SK-N-SH treated with all-trans-retinoic acid at 6 μM for 48 hours (cell line): Measurements from ENCODE around the gene PLA2G6.

Experiments used
- ATAC-seq: fragments of 200-7000 bp; cut with Tn5 transposase; 3 replicates; pipeline ENCODE4 v1.9.1; 2020; ENCODE audit warnings: mild to moderate bottlenecking, moderate library complexity
- BACH2 ChIP-seq: fragments of 250-450 bp; sonication (Bioruptor Pico); IDR thresholded peaks from 2 replicates; pipeline ENCODE4 v1.9.0; 2021; ENCODE audit warnings: mild to moderate bottlenecking, borderline replicate concordance
- CSDC2 ChIP-seq: fragments of 250-450 bp; sonication (Bioruptor Pico); IDR thresholded peaks from 2 replicates; pipeline ENCODE4 v1.5.0; 2020; ENCODE audit warnings: mild to moderate bottlenecking, moderate library complexity
- CSRNP3 ChIP-seq: fragments of 250-450 bp; sonication (Bioruptor Pico); IDR thresholded peaks from 2 replicates; pipeline ENCODE4 v1.5.1; 2021; ENCODE audit warnings: mild to moderate bottlenecking, moderate library complexity
- ESRRG ChIP-seq: fragments of 250-450 bp; sonication (Bioruptor Pico); IDR thresholded peaks from 2 replicates; pipeline ENCODE4 v1.6.1; 2021; ENCODE audit warnings: mild to moderate bottlenecking
- GLIS3 ChIP-seq: fragments of 250-450 bp; sonication (Bioruptor Pico); IDR thresholded peaks from 2 replicates; pipeline ENCODE4 v1.5.0; 2020; ENCODE audit warnings: mild to moderate bottlenecking, moderate library complexity
- ISL1 ChIP-seq: fragments of 250-450 bp; sonication (Bioruptor Pico); IDR thresholded peaks from 2 replicates; pipeline ENCODE4 v2.1.2; 2022; ENCODE audit warnings: mild to moderate bottlenecking, moderate library complexity
- OSR1 ChIP-seq: fragments of 250-450 bp; sonication (Bioruptor Pico); IDR thresholded peaks from 2 replicates; pipeline ENCODE4 v1.8.0; 2022; ENCODE audit warnings: moderate library complexity, mild to moderate bottlenecking, inconsistent platforms
- PATZ1 ChIP-seq: fragments of 250-450 bp; sonication (Bioruptor Pico); IDR thresholded peaks from 2 replicates; pipeline ENCODE4 v1.8.0; 2020; ENCODE audit warnings: mild to moderate bottlenecking, moderate library complexity, borderline replicate concordance
- POU6F1 ChIP-seq: fragments of 250-450 bp; sonication (Bioruptor Pico); IDR thresholded peaks from 2 replicates; pipeline ENCODE4 v1.8.0; 2021; ENCODE audit warnings: low read depth, mild to moderate bottlenecking, moderate library complexity, borderline replicate concordance
- PPARA ChIP-seq: fragments of 250-450 bp; sonication (Bioruptor Pico); IDR thresholded peaks from 2 replicates; pipeline ENCODE4 v1.5.0; 2020; ENCODE audit warnings: mild to moderate bottlenecking, borderline replicate concordance
- RARB ChIP-seq: fragments of 250-450 bp; sonication (Bioruptor Pico); IDR thresholded peaks from 2 replicates; pipeline ENCODE4 v1.8.0; 2021; ENCODE audit warnings: mild to moderate bottlenecking, moderate library complexity
- SNAI2 ChIP-seq: fragments of 250-450 bp; sonication (Bioruptor Pico); IDR thresholded peaks from 2 replicates; pipeline ENCODE4 v1.5.0; 2020; ENCODE audit warnings: mild to moderate bottlenecking, moderate library complexity
- TOX ChIP-seq: fragments of 250-450 bp; sonication (Bioruptor Pico); IDR thresholded peaks from 2 replicates; pipeline ENCODE4 v1.8.0; 2021; ENCODE audit warnings: mild to moderate bottlenecking, moderate library complexity, borderline replicate concordance
- ZC3H10 ChIP-seq: fragments of 250-450 bp; sonication (Bioruptor Pico); IDR thresholded peaks from 2 replicates; pipeline ENCODE4 v1.5.1; 2021; ENCODE audit warnings: mild to moderate bottlenecking, moderate library complexity
- ZFP3 ChIP-seq: fragments of 250-450 bp; sonication (Bioruptor Pico); IDR thresholded peaks from 2 replicates; pipeline ENCODE4 v1.5.0; 2020; ENCODE audit warnings: mild to moderate bottlenecking, moderate library complexity
- ZFP30 ChIP-seq: fragments of 450-650 bp; formaldehyde crosslinking; IDR thresholded peaks from 2 replicates; pipeline ENCODE4 v1.5.0; 2022; ENCODE audit warnings: mild to moderate bottlenecking, moderate library complexity
- TF ChIP-seq, protein P1 (sequence below): fragments of 250-450 bp; sonication (Bioruptor Pico); IDR thresholded peaks from 2 replicates; pipeline ENCODE4 v1.5.1; 2020; ENCODE audit warnings: low read depth, mild to moderate bottlenecking, moderate library complexity
- TF ChIP-seq, protein P2 (sequence below): fragments of 250-450 bp; sonication (Bioruptor Pico); IDR thresholded peaks from 2 replicates; pipeline ENCODE4 v1.5.0; 2020; ENCODE audit warnings: mild to moderate bottlenecking, moderate library complexity

PLA2G6 gene

DNA sequence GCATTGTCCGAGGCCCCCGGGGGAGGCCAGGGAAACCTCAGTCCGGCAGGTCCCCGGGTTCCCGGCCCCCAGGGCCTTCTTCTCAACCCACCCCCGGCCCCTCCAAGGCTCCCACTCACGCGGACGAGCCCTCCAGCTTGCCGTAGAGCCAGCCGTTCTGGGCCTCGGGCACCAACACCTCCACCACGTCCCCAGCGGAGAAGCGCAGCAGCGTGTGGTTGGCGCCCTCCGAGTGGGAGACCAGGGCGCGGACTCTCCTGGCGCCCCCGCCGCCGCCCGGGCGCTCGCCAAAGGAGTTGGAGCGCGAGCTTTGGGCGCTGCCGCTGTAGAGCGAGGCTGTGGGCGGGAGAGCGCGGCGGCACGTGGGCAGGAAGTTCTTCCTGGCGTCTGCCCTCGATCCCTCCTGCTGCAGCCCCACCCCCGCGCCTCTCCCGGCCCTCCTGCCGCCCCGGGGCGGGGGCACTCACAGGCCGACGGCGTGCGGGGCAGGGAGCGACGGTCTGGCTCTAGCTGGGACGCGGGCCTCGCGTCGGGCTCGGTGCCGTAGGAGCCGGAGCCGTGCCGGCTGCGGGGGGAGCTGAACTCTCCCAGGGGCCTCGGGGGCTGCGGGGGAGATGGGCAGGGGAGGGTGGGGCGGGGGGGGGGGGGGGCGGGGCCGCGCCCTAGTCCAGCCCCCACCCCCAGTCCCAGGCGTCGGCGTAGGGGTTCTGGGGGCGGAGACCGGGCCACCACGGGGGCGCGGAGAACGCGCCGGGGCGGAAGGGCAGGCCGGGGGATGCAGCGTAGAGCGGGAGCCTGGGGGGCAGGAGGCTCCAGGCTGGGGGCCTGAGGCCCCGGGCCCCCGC is 92.8 kb downstream of the PLA2G6 start (continued):
- TF ChIP-seq, protein P1, sequence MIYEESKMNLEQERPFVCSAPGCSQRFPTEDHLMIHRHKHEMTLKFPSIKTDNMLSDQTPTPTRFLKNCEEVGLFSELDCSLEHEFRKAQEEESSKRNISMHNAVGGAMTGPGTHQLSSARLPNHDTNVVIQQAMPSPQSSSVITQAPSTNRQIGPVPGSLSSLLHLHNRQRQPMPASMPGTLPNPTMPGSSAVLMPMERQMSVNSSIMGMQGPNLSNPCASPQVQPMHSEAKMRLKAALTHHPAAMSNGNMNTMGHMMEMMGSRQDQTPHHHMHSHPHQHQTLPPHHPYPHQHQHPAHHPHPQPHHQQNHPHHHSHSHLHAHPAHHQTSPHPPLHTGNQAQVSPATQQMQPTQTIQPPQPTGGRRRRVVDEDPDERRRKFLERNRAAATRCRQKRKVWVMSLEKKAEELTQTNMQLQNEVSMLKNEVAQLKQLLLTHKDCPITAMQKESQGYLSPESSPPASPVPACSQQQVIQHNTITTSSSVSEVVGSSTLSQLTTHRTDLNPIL (CRISPR knock-in tag) = no peak
- TF ChIP-seq RARB (CRISPR knock-in tag) (no peak), ZFP3 (CRISPR knock-in tag) (no peak), CSRNP3 (CRISPR knock-in tag) (no peak), TOX (no peak), ESRRG (CRISPR knock-in tag) (no peak)

- no peak for TF ChIP-seq CSRNP3 (CRISPR knock-in tag)
- no peak for TF ChIP-seq PATZ1 (CRISPR knock-in tag)
- TF ChIP-seq ZFP30 (CRISPR knock-in tag) = no peak
- TF ChIP-seq, protein P1 (CRISPR knock-in tag) = no peak
- TF ChIP-seq ZFP3 (CRISPR knock-in tag) = no peak
- no peak; the same call in 2 of the 3 replicates for ATAC-seq
Observed at GRCh38 chr22:38087855-38088254, 93.8 kb downstream of the PLA2G6 start.

DNA sequence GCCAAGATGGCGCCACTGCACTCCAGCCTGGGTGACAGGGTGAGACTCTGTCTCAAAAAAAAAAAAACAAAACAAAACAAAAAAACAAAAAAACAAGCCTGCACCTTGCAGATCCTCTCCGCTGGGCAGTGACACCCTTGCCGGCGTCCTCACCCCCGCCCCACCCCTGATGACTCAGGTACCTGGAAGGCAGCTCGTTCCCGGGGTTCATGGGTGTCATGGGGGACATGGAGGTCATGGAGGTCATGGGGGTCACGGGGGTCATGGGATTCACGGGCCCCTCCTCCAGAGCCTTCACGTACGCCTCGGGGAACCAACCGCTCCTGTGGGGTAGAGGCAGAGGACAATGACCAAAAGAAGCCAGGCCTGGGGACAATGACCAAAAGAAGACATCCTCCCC is 94.7 kb downstream of the PLA2G6 start:
- no peak for ATAC-seq
- TF ChIP-seq ESRRG (CRISPR knock-in tag) = no peak

- ATAC-seq = no peak
- TF ChIP-seq BACH2 (CRISPR knock-in tag) = no peak
- TF ChIP-seq ESRRG (CRISPR knock-in tag) = no peak
- no peak for TF ChIP-seq RARB (CRISPR knock-in tag)
- TF ChIP-seq ZFP3 (CRISPR knock-in tag) = no peak
- TF ChIP-seq CSDC2 (CRISPR knock-in tag) = no peak
- no peak for TF ChIP-seq OSR1 (CRISPR knock-in tag)
- no peak for TF ChIP-seq ZC3H10 (CRISPR knock-in tag)
- TF ChIP-seq, protein P2, sequence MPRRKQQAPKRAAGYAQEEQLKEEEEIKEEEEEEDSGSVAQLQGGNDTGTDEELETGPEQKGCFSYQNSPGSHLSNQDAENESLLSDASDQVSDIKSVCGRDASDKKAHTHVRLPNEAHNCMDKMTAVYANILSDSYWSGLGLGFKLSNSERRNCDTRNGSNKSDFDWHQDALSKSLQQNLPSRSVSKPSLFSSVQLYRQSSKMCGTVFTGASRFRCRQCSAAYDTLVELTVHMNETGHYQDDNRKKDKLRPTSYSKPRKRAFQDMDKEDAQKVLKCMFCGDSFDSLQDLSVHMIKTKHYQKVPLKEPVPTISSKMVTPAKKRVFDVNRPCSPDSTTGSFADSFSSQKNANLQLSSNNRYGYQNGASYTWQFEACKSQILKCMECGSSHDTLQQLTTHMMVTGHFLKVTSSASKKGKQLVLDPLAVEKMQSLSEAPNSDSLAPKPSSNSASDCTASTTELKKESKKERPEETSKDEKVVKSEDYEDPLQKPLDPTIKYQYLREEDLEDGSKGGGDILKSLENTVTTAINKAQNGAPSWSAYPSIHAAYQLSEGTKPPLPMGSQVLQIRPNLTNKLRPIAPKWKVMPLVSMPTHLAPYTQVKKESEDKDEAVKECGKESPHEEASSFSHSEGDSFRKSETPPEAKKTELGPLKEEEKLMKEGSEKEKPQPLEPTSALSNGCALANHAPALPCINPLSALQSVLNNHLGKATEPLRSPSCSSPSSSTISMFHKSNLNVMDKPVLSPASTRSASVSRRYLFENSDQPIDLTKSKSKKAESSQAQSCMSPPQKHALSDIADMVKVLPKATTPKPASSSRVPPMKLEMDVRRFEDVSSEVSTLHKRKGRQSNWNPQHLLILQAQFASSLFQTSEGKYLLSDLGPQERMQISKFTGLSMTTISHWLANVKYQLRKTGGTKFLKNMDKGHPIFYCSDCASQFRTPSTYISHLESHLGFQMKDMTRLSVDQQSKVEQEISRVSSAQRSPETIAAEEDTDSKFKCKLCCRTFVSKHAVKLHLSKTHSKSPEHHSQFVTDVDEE (CRISPR knock-in tag) = no peak
- TF ChIP-seq PPARA (CRISPR knock-in tag) = no peak
- TF ChIP-seq ZFP30 (CRISPR knock-in tag) = no peak
- no peak for TF ChIP-seq PATZ1 (CRISPR knock-in tag)
- no peak for TF ChIP-seq GLIS3
- TF ChIP-seq POU6F1 (CRISPR knock-in tag) = no peak
- no peak for TF ChIP-seq ISL1 (CRISPR knock-in tag)
- no peak for TF ChIP-seq SNAI2 (CRISPR knock-in tag)
Observed at GRCh38 chr22:38086001-38086845, 95.4 kb downstream of the PLA2G6 start.
